B cell (primary cell): ENCODE data around the gene CHKA. TPM values are rescaled to one million over a fixed set of nuclear protein-coding genes. Genes with fewer than 3 reads are reported as not detected.

ENCODE experiments used
- ATAC-seq: fragments of 200-7000 bp; cut with Tn5 transposase; one replicate; pipeline ENCODE4 v1.10.0; 2021; ENCODE audit warnings: low read depth, mild to moderate bottlenecking, moderate number of reproducible peaks, moderate library complexity
- CTCF ChIA-PET: fragments of 350-600 bp; sonication (Branson Sonifier 250); formaldehyde crosslinking; loops from one replicate; lab custom pipeline; 2021; ENCODE audit warnings: antibody characterized with exemption, inconsistent platforms; lab: Charles Lee
- POLR2A ChIA-PET: fragments of 350-600 bp; sonication (Branson Sonifier 250); formaldehyde crosslinking; loops from one replicate; lab custom pipeline; 2021; ENCODE audit warnings: antibody characterized with exemption; lab: Charles Lee
- DNase-seq: peaks from one replicate; pipeline ENCODE4 v3.0.0; 2013
- H2AFZ ChIP-seq: 2 replicates; pipeline ENCODE4 v1.6.1; 2012; ENCODE audit warnings: mild to moderate bottlenecking, low read depth, low read length; ENCODE audit not compliant: insufficient read depth, poor library complexity, severe bottlenecking
- H3K27ac ChIP-seq, 2 donors: 1 replicate in 1 of 2; 2 replicates in 1 of 2; pipeline ENCODE4 v1.5.1; 2012 to 2013; ENCODE audit warnings: low read length in 2 of 2, mild to moderate bottlenecking in 2 of 2, moderate library complexity in 1 of 2
- H3K27me3 ChIP-seq, 4 experiments: fragments of 200-600 bp in 1 of 4; sonication (generic) in 1 of 4; replicated peaks in 1 of 4; 1 replicate in 2 of 4; 2 replicates in 2 of 4; pipeline versions ENCODE4 v1.6.1 to v1.7.0; 2013 to 2016; ENCODE audit warnings: low read length in 3 of 4, mild to moderate bottlenecking in 2 of 4, mixed read lengths in 1 of 4, moderate library complexity in 1 of 4; ENCODE audit not compliant: insufficient read depth in 4 of 4, control insufficient read depth in 3 of 4; ENCODE audit errors: control extremely low read depth in 1 of 4
- H3K36me3 ChIP-seq, 2 experiments: replicated peaks in 1 of 2; 1 replicate in 1 of 2; 2 replicates in 1 of 2; pipeline versions ENCODE4 v1.6.1 to v1.7.1; 2013; ENCODE audit warnings: low read length in 1 of 2; ENCODE audit not compliant: insufficient read depth in 2 of 2, control insufficient read depth in 1 of 2; ENCODE audit errors: control extremely low read depth in 1 of 2, extremely low read depth in 1 of 2
- H3K4me1 ChIP-seq, 2 donors: fragments of 200-600 bp in 1 of 2; sonication (generic) in 1 of 2; 1 replicate in 1 of 2; 2 replicates in 1 of 2; pipeline versions ENCODE4 v1.5.1 to v1.6.1; 2013 to 2017; ENCODE audit warnings: low read length in 2 of 2; ENCODE audit not compliant: control insufficient read depth in 2 of 2, insufficient read depth in 2 of 2
- H3K4me2 ChIP-seq: replicated peaks from 2 replicates; pipeline ENCODE3; 2012; ENCODE audit warnings: mild to moderate bottlenecking, low read depth, low read length; ENCODE audit not compliant: poor library complexity, severe bottlenecking
- H3K4me3 ChIP-seq, 5 experiments: fragments of 200-600 bp in 1 of 5; sonication (generic) in 1 of 5; 1 replicate in 3 of 5; 2 replicates in 2 of 5; pipeline versions ENCODE4 v1.5.1 to v1.7.0; 2011 to 2016; ENCODE audit warnings: low read length in 4 of 5, mild to moderate bottlenecking in 4 of 5, low read depth in 2 of 5, control low read depth in 1 of 5, moderate library complexity in 1 of 5; ENCODE audit not compliant: insufficient read depth in 1 of 5; ENCODE audit errors: control extremely low read depth in 1 of 5, extremely low read depth in 1 of 5
- H3K79me2 ChIP-seq: fragments of 200-600 bp; sonication (generic); one replicate; pipeline ENCODE4 v1.6.0; 2016; ENCODE audit warnings: low read length; ENCODE audit not compliant: control insufficient read depth, insufficient read depth
- H3K9ac ChIP-seq: fragments of 200-600 bp; sonication (generic); 2 replicates; pipeline ENCODE4 v1.6.1; 2017; ENCODE audit warnings: mild to moderate bottlenecking, low read length, moderate library complexity
- H3K9me3 ChIP-seq, 3 donors: one replicate each; pipeline versions ENCODE4 v1.6.1 to v1.7.1; 2013; ENCODE audit warnings: low read length in 2 of 3; ENCODE audit not compliant: control insufficient read depth in 2 of 3, insufficient read depth in 1 of 3; ENCODE audit errors: control extremely low read depth in 1 of 3
- H4K20me1 ChIP-seq: 2 replicates; pipeline ENCODE4 v1.6.0; 2012; ENCODE audit warnings: mild to moderate bottlenecking, low read length; ENCODE audit not compliant: insufficient read depth, control insufficient read depth, poor library complexity, severe bottlenecking
- H3K27ac Mint-ChIP-seq: one replicate; pipeline ENCODE4 v1.8.0; 2021; ENCODE audit warnings: mixed read lengths
- H3K27me3 Mint-ChIP-seq: one replicate; pipeline ENCODE4 v1.8.0; 2021; ENCODE audit warnings: mixed read lengths
- H3K4me1 Mint-ChIP-seq: one replicate; pipeline ENCODE4 v1.8.0; 2021; ENCODE audit warnings: mixed read lengths
- H3K4me3 Mint-ChIP-seq: one replicate; pipeline ENCODE4 v1.8.0; 2021; ENCODE audit warnings: mixed read lengths
- H3K9me3 Mint-ChIP-seq: one replicate; pipeline ENCODE4 v1.8.0; 2022; ENCODE audit warnings: mixed read lengths; ENCODE audit not compliant: insufficient read depth
- CTCF ChIP-seq: fragments of 200-600 bp; IDR thresholded peaks from one replicate; pipeline ENCODE4 v1.8.0; 2022; ENCODE audit warnings: antibody characterized with exemption, mild to moderate bottlenecking
- EZH2 ChIP-seq: IDR thresholded peaks from 2 replicates; pipeline ENCODE4 v1.6.1; 2012; ENCODE audit warnings: borderline replicate concordance, low read depth, mild to moderate bottlenecking, moderate library complexity, low read length; ENCODE audit not compliant: insufficient read depth, poor library complexity, severe bottlenecking
- WGBS: methylation state at CpG from one replicate; pipeline ENCODE4 v1.1.5; 2013; ENCODE audit warnings: missing lambda C conversion rate; ENCODE audit not compliant: insufficient coverage; 5-methylcytosine and 5-hydroxymethylcytosine counted together
- intact Hi-C: fragments of 100-400 bp; cut with micrococcal nuclease; formaldehyde crosslinking; loops from one replicate; pipeline ENCODE4 v1.10.0; 2022
- polyA plus RNA-seq: library from polyadenylated mRNA; depleted of rRNA; stranded (reverse); fragments of >200 nt; gene quantifications from 2 replicates; pipeline ENCODE4 v1.2.3, GENCODE V29; 2012
- total RNA-seq, 2 donors: library from RNA; stranded (reverse); fragments of 120-200 nt in 1 of 2; gene quantifications; 1 replicate in 1 of 2; 2 replicates in 1 of 2; pipeline versions ENCODE4 v1.2.3 to v1.2.4, GENCODE V29; 2013 to 2022

Gene CHKA
- total and polyA plus RNA-seq, 2 donors (not counting 1 experiment from before 2014, with no cell fraction given): 10.6 to 20.6 TPM

- ChIA-PET CTCF (no interaction called here), POLR2A (no interaction called here)
- no peaks in the 10 kb centered on the region for H3K9me3 Mint-ChIP-seq
- H2AFZ ChIP-seq: no peak overlapping the region
- no peaks in the 10 kb centered on the region for H3K27me3 Mint-ChIP-seq
- WGBS: 95% methylated on average over 22 of the region's 24 CpGs
- intact Hi-C loops: no loop called here
- no peak overlapping the region for H3K4me3 ChIP-seq
- peaks cover 19% of the 10 kb centered on the region for H3K4me1 Mint-ChIP-seq
- ATAC-seq: no peak
- peaks cover 33% of the 10 kb centered on the region for H4K20me1 ChIP-seq
- peaks cover 26% of the 10 kb centered on the region for H3K79me2 ChIP-seq
- no peak overlapping the region for H3K27ac ChIP-seq
- H3K27me3 ChIP-seq: no peaks in the 10 kb centered on the region
- no peak overlapping the region for H3K4me3 Mint-ChIP-seq
- no peak overlapping the region for H3K4me2 ChIP-seq
- peak; percentile 10 for DNase-seq
- H3K36me3 ChIP-seq: peaks cover 0 to 52% of the 10 kb centered on the region in 2 experiments
- H3K9ac ChIP-seq: no peak overlapping the region
- TF ChIP-seq EZH2 (no peak), CTCF (no peak)
- H3K27ac Mint-ChIP-seq: no peak overlapping the region
- H3K4me1 ChIP-seq: peaks cover 18 to 25% of the 10 kb centered on the region in 2 donors
- H3K9me3 ChIP-seq: no peaks in the 10 kb centered on the region
Measured at GRCh38 chr11:68044145-68044813, 76.9 kb downstream of the CHKA start.

- 94% methylated on average over 31 of the region's 36 CpGs for WGBS
- no peak overlapping the region for H3K4me2 ChIP-seq
- CTCF ChIA-PET: no interaction called here
Measured at GRCh38 chr11:68043349-68044144, 77.6 kb downstream of the CHKA start.

More at GRCh38 chr11:68043349-68044144, 77.6 kb downstream of the CHKA start:
- intact Hi-C loops: no loop called here
- Histone ChIP-seq H3K4me3 (no peak overlapping the region), H3K4me1 (peaks cover 18 to 31% of the 10 kb centered on the region in 2 donors), H3K79me2 (peaks cover 33% of the 10 kb centered on the region), H3K9ac (no peak overlapping the region), H4K20me1 (peaks cover 33% of the 10 kb centered on the region), H3K27me3 (no peaks in the 10 kb centered on the region), H2AFZ (no peak overlapping the region), H3K9me3 (no peaks in the 10 kb centered on the region), H3K27ac (no peak overlapping the region), H3K36me3 (peaks cover 0 to 45% of the 10 kb centered on the region in 2 experiments)
- Mint-ChIP-seq H3K4me3 (no peak overlapping the region), H3K9me3 (no peaks in the 10 kb centered on the region), H3K4me1 (peaks cover 20% of the 10 kb centered on the region), H3K27me3 (no peaks in the 10 kb centered on the region), H3K27ac (no peak overlapping the region)
- ATAC-seq (no peak), DNase-seq (no peak)
- no peak for TF ChIP-seq CTCF
- POLR2A ChIA-PET: no interaction called here
